NCI-H82 treated with DMSO at 0.1 percent for 48 hours (cell line): ENCODE results near the gene ACTC1.

Experiments used
- DNase-seq: peaks from one replicate; lab custom pipeline; 2025; ENCODE audit not compliant: unreplicated experiment; lab: John Stamatoyannopoulos, UW

Gene ACTC1

GRCh38 chr15:34759992-34760391 is 35.4 kb downstream of the ACTC1 start:
- DNase-seq = no peak

GRCh38 chr15:34759347-34759746 is 36.0 kb downstream of the ACTC1 start:
- DNase-seq = no peak

- DNase-seq = no peak
Observed at GRCh38 chr15:34757262-34757661, 38.1 kb downstream of the ACTC1 start.

GRCh38 chr15:34755419-34755773 is 40.0 kb downstream of the ACTC1 start:
- peak; percentile 14 for DNase-seq

GRCh38 chr15:34754674-34755418 is 40.5 kb downstream of the ACTC1 start, which contains the start of gene GJD2:
Gene GJD2 (minus strand): TSS chr15:34754998. CDS start chr15:34754488, 510 bp downstream.
- no peak for DNase-seq

- DNase-seq = no peak
Observed at GRCh38 chr15:34754171-34754601, 41.2 kb downstream of the ACTC1 start.

- no peak for DNase-seq
Observed at GRCh38 chr15:34753236-34753894, 42.0 kb downstream of the ACTC1 start.

- DNase-seq = no peak
Observed at GRCh38 chr15:34749691-34750090, 45.7 kb downstream of the ACTC1 start.
